ENCODE measurements around the gene U2SURP.

GRCh38 chr3:142990721-142991120 is 10.6 kb upstream of the U2SURP start:
- no peak for TF ChIP-seq CTCF (conservative IDR thresholded peaks at IDR 0.05 in 1 of 2, IDR thresholded peaks at IDR 0.05 in 1 of 2; ENCODE audit: low read depth in 1 of 2, low read length in 2 of 2)
- TF ChIP-seq EZH2 (IDR thresholded peaks at IDR 0.05; ENCODE audit: low read length, missing control alignments): no peak

Data from fibroblast of lung (primary cell).